ENCODE measurements around the gene DELE1. TPM values are rescaled to one million over a fixed set of nuclear protein-coding genes. Genes with fewer than 3 reads are reported as not detected.

Gene DELE1
- total RNA-seq, 1 experiment from 2014 or later, result 35.1 TPM

- BruUV-seq (replicated peaks), result no TSS peak
- Histone ChIP-seq H3K36me3 (ENCODE audit: insufficient read depth, low read length, poor library complexity, severe bottlenecking) (no peaks in the 10 kb centered on the region), H3K27ac (ENCODE audit: low read depth, low read length, poor library complexity, severe bottlenecking) (no peak overlapping the region), H3K4me1 (ENCODE audit: insufficient read depth, low read length, poor library complexity, severe bottlenecking) (no peaks in the 10 kb centered on the region), H3K4me3 (ENCODE audit: low read depth, low read length, poor library complexity, severe bottlenecking) (no peak overlapping the region), H3K9me3 (ENCODE audit: low read depth, low read length, poor library complexity, severe bottlenecking) (no peaks in the 10 kb centered on the region), H3K27me3 (replicated peaks; ENCODE audit: insufficient read depth, low read depth, low read length, poor library complexity) (no peaks in the 10 kb centered on the region)
- intact Hi-C loops (cut with micrococcal nuclease; ENCODE audit: unreplicated experiment), result no loop called here
- POLR2A ChIA-PET (ENCODE audit: low non-redundant PET), result no interaction called here
- no peak for DNase-seq (ENCODE audit: low spot score)
- TF ChIP-seq CTCF (conservative IDR thresholded peaks at IDR 0.05; ENCODE audit: low read depth, low read length) (no peak), EZH2 (IDR thresholded peaks at IDR 0.05; ENCODE audit: borderline replicate concordance, low read depth, low read length, poor library complexity, severe bottlenecking) (no peak)
- CTCF ChIA-PET, result no interaction called here
These were observed 26.7 kb downstream of the DELE1 start for GRCh38 chr5:141950207-141951005.

- intact Hi-C loops (cut with micrococcal nuclease; ENCODE audit: unreplicated experiment), result no loop called here
- POLR2A ChIA-PET (ENCODE audit: low non-redundant PET), result no interaction called here
- CTCF ChIA-PET, result no interaction called here
- Histone ChIP-seq H3K36me3 (ENCODE audit: insufficient read depth, low read length, poor library complexity, severe bottlenecking) (no peaks in the 10 kb centered on the region), H3K27ac (ENCODE audit: low read depth, low read length, poor library complexity, severe bottlenecking) (no peak overlapping the region), H3K4me3 (ENCODE audit: low read depth, low read length, poor library complexity, severe bottlenecking) (no peak overlapping the region), H3K9me3 (ENCODE audit: low read depth, low read length, poor library complexity, severe bottlenecking) (no peaks in the 10 kb centered on the region), H3K27me3 (replicated peaks; ENCODE audit: insufficient read depth, low read depth, low read length, poor library complexity) (no peaks in the 10 kb centered on the region), H3K4me1 (ENCODE audit: insufficient read depth, low read length, poor library complexity, severe bottlenecking) (no peaks in the 10 kb centered on the region)
- BruUV-seq (replicated peaks), result no TSS peak
- TF ChIP-seq CTCF (conservative IDR thresholded peaks at IDR 0.05; ENCODE audit: low read depth, low read length), result peak; percentile 53
- no peak for TF ChIP-seq EZH2 (IDR thresholded peaks at IDR 0.05; ENCODE audit: borderline replicate concordance, low read depth, low read length, poor library complexity, severe bottlenecking)
- DNase-seq (ENCODE audit: low spot score), result peak; percentile 44
These were observed 27.7 kb downstream of the DELE1 start for GRCh38 chr5:141951332-141951781.

- no peaks in the 10 kb centered on the region for H3K36me3 ChIP-seq (ENCODE audit: insufficient read depth, low read length, poor library complexity, severe bottlenecking)
- BruUV-seq (replicated peaks), result no TSS peak
- H3K9me3 ChIP-seq (ENCODE audit: low read depth, low read length, poor library complexity, severe bottlenecking), result no peaks in the 10 kb centered on the region
- ChIA-PET POLR2A (ENCODE audit: low non-redundant PET) (no interaction called here), CTCF (no interaction called here)
- H3K27me3 ChIP-seq (replicated peaks; ENCODE audit: insufficient read depth, low read depth, low read length, poor library complexity), result no peaks in the 10 kb centered on the region
- no peak overlapping the region for H3K27ac ChIP-seq (ENCODE audit: low read depth, low read length, poor library complexity, severe bottlenecking)
- TF ChIP-seq CTCF (conservative IDR thresholded peaks at IDR 0.05; ENCODE audit: low read depth, low read length) (no peak), EZH2 (IDR thresholded peaks at IDR 0.05; ENCODE audit: borderline replicate concordance, low read depth, low read length, poor library complexity, severe bottlenecking) (no peak)
- no peak overlapping the region for H3K4me3 ChIP-seq (ENCODE audit: low read depth, low read length, poor library complexity, severe bottlenecking)
- no peak for DNase-seq (ENCODE audit: low spot score)
- H3K4me1 ChIP-seq (ENCODE audit: insufficient read depth, low read length, poor library complexity, severe bottlenecking), result no peaks in the 10 kb centered on the region
- intact Hi-C loops (cut with micrococcal nuclease; ENCODE audit: unreplicated experiment), result no loop called here
These were observed 28.3 kb downstream of the DELE1 start for GRCh38 chr5:141952020-141952419.
